Liver (tissue), 9 donors: ENCODE measurements around the gene SLBP. TPM values are rescaled to one million over a fixed set of nuclear protein-coding genes. Genes with fewer than 3 reads are reported as not detected.

ENCODE experiments used
- DNase-seq: peaks from one replicate; pipeline ENCODE4 v3.0.0-alpha.2; 2017; ENCODE audit warnings: low spot score
- H3K27ac ChIP-seq, 2 donors: one replicate each; pipeline ENCODE4 v1.7.0; 2013; ENCODE audit warnings: inconsistent platforms in 2 of 2, low read length in 2 of 2, control low read depth in 1 of 2, low read depth in 1 of 2, mild to moderate bottlenecking in 1 of 2
- H3K27me3 ChIP-seq, 4 donors: one replicate each; pipeline versions ENCODE4 v1.6.1 to v1.7.0; 2013; ENCODE audit warnings: low read length in 3 of 4, inconsistent platforms in 1 of 4, mild to moderate bottlenecking in 1 of 4, moderate library complexity in 1 of 4; ENCODE audit not compliant: control insufficient read depth in 4 of 4, insufficient read depth in 4 of 4
- H3K36me3 ChIP-seq, 4 donors: one replicate each; pipeline versions ENCODE4 v1.6.1 to v1.7.0; 2013; ENCODE audit warnings: low read length in 3 of 4, mild to moderate bottlenecking in 3 of 4, low read depth in 1 of 4, moderate library complexity in 1 of 4; ENCODE audit not compliant: control insufficient read depth in 4 of 4, insufficient read depth in 3 of 4
- H3K4me1 ChIP-seq, 4 donors: one replicate each; pipeline versions ENCODE4 v1.6.1 to v1.7.0; 2013; ENCODE audit warnings: low read length in 3 of 4, mild to moderate bottlenecking in 3 of 4, moderate library complexity in 1 of 4; ENCODE audit not compliant: control insufficient read depth in 4 of 4, insufficient read depth in 4 of 4
- H3K4me3 ChIP-seq, 3 donors: one replicate each; pipeline versions ENCODE4 v1.6.1 to v1.7.0; 2013; ENCODE audit warnings: low read length in 3 of 3, control low read depth in 1 of 3, low read depth in 1 of 3, mild to moderate bottlenecking in 1 of 3
- H3K9ac ChIP-seq, 2 donors: one replicate each; pipeline ENCODE4 v1.7.0; 2013; ENCODE audit warnings: low read length in 2 of 2, mild to moderate bottlenecking in 2 of 2, moderate library complexity in 2 of 2, control low read depth in 1 of 2, low read depth in 1 of 2
- H3K9me3 ChIP-seq, 4 donors: one replicate each; pipeline versions ENCODE4 v1.6.1 to v1.7.0; 2013; ENCODE audit warnings: low read length in 3 of 4; ENCODE audit not compliant: control insufficient read depth in 4 of 4
- ATF3 ChIP-seq: IDR thresholded peaks from 2 replicates; pipeline ENCODE4 v1.6.1; 2016; ENCODE audit warnings: antibody characterized with exemption
- CTCF ChIP-seq: fragments of 150-350 bp; IDR thresholded peaks from 2 replicates; pipeline ENCODE4 v1.5.1; 2017; ENCODE audit warnings: improper control_type of control experiment, low read depth, low read length; ENCODE audit not compliant: missing input control
- FOXA1 ChIP-seq: IDR thresholded peaks from 2 replicates; pipeline ENCODE4 v1.6.1; 2016; ENCODE audit warnings: antibody characterized with exemption
- FOXA2 ChIP-seq: IDR thresholded peaks from 2 replicates; pipeline ENCODE4 v1.6.1; 2016; ENCODE audit warnings: antibody characterized with exemption
- GABPA ChIP-seq, 2 donors: IDR thresholded peaks in 1 of 2; conservative IDR thresholded peaks in 1 of 2; 2 replicates each; pipeline ENCODE4 v1.6.1; 2016; ENCODE audit warnings: antibody characterized with exemption in 2 of 2, mild to moderate bottlenecking in 1 of 2, moderate library complexity in 1 of 2
- HNF4A ChIP-seq, 2 donors: conservative IDR thresholded peaks; 2 replicates each; pipeline ENCODE4 v1.6.1; 2016; ENCODE audit warnings: antibody characterized with exemption in 2 of 2, mild to moderate bottlenecking in 2 of 2
- HNF4G ChIP-seq: IDR thresholded peaks from 2 replicates; pipeline ENCODE4 v1.6.1; 2016; ENCODE audit warnings: antibody characterized with exemption
- MAX ChIP-seq: IDR thresholded peaks from 2 replicates; pipeline ENCODE4 v1.6.1; 2016; ENCODE audit warnings: antibody characterized with exemption
- NR2F2 ChIP-seq: IDR thresholded peaks from 2 replicates; pipeline ENCODE4 v1.6.1; 2016; ENCODE audit warnings: antibody characterized with exemption
- REST ChIP-seq: IDR thresholded peaks from 2 replicates; pipeline ENCODE4 v1.6.1; 2016; ENCODE audit warnings: antibody characterized with exemption, mild to moderate bottlenecking
- RXRA ChIP-seq, 2 donors: IDR thresholded peaks; 2 replicates each; pipeline ENCODE4 v1.6.1; 2017 to 2018; ENCODE audit warnings: antibody characterized with exemption in 2 of 2, mild to moderate bottlenecking in 1 of 2
- SP1 ChIP-seq: IDR thresholded peaks from 2 replicates; pipeline ENCODE4 v1.6.1; 2018; ENCODE audit warnings: antibody characterized with exemption, mild to moderate bottlenecking
- YY1 ChIP-seq: IDR thresholded peaks from 2 replicates; pipeline ENCODE4 v1.6.1; 2016; ENCODE audit warnings: antibody characterized with exemption, mild to moderate bottlenecking
- ZBTB33 ChIP-seq: IDR thresholded peaks from 2 replicates; pipeline ENCODE4 v1.6.1; 2016; ENCODE audit warnings: antibody characterized with exemption
- WGBS: extraction: QIAGEN DNeasy Blood & Tissue Kit; methylation state at CpG from one replicate; pipeline ENCODE4 v1.1.7; 2013; 5-methylcytosine and 5-hydroxymethylcytosine counted together
- polyA plus RNA-seq, 2 donors: library from polyadenylated mRNA; stranded (reverse) in 1 of 2; unstranded in 1 of 2; fragments of 200-250 nt in 1 of 2; fragments of >200 nt in 1 of 2; fragmentation: Nextera tagmentation in 1 of 2; extraction: Ambion mirVana in 1 of 2; gene quantifications; one replicate each; pipeline versions ENCODE4 v1.2.1 to v1.2.3, GENCODE V29; 2013 to 2015
- total RNA-seq, 2 donors: library from RNA; depleted of rRNA; stranded (reverse); fragments of >200 nt; gene quantifications; one replicate each; pipeline ENCODE4 v1.2.3, GENCODE V29; 2014
- donor health status: healthy.
- donor health status: healthy.
- donor health status: healthy.
- donor health status: healthy.
- donor health status: healthy.

Gene SLBP
- total and polyA plus RNA-seq, 4 donors: 14.7 to 64.4 (median 17.4) TPM

GRCh38 chr4:1644891-1645657 lies 67.0 kb downstream of the SLBP start:
- 86% methylated on average over 21 of the region's 21 CpGs for WGBS
- TF ChIP-seq FOXA2 (no peak), CTCF (no peak), YY1 (no peak), HNF4A (conservative IDR thresholded peaks at IDR 0.05) (no peak), MAX (no peak), REST (no peak), ZBTB33 (no peak), SP1 (no peak), RXRA (IDR thresholded peaks at IDR 0.05) (no peak), GABPA (IDR thresholded peaks at IDR 0.05 in 1 of 2, conservative IDR thresholded peaks at IDR 0.05 in 1 of 2) (no peak)

GRCh38 chr4:1643971-1644735 lies 68.0 kb downstream of the SLBP start:
- TF ChIP-seq SP1 (no peak), MAX (no peak), FOXA1 (no peak), ATF3 (no peak), YY1 (no peak), ZBTB33 (no peak), REST (no peak), NR2F2 (no peak), RXRA (IDR thresholded peaks at IDR 0.05) (no peak), HNF4G (no peak)
- no peak overlapping the region for H3K27ac ChIP-seq
- 94% methylated on average over 48 of the region's 48 CpGs for WGBS

More at GRCh38 chr4:1644891-1645657, 67.0 kb downstream of the SLBP start:
- Histone ChIP-seq H3K4me1 (no peaks in the 10 kb centered on the region), H3K9ac (no peak overlapping the region), H3K36me3 (no peaks in the 10 kb centered on the region), H3K27ac (no peak overlapping the region), H3K9me3 (no peaks in the 10 kb centered on the region), H3K4me3 (no peak overlapping the region), H3K27me3 (no peaks in the 10 kb centered on the region)
- DNase-seq: no peak

More at GRCh38 chr4:1643971-1644735, 68.0 kb downstream of the SLBP start:
- Histone ChIP-seq H3K4me3 (no peak overlapping the region), H3K27me3 (no peaks in the 10 kb centered on the region), H3K9ac (no peak overlapping the region), H3K4me1 (no peaks in the 10 kb centered on the region), H3K9me3 (no peaks in the 10 kb centered on the region), H3K36me3 (no peaks in the 10 kb centered on the region)
- DNase-seq: no peak
